HFFc6 (cell line): ENCODE data around the gene VEZT. TPM values are rescaled to one million over a fixed set of nuclear protein-coding genes. Genes with fewer than 3 reads are reported as not detected.
A peak's percentile ranks its signal among the peaks of the same experiment; 100 is the strongest.

ENCODE experiments used
- DNase-seq: peaks from one replicate; pipeline ENCODE4 v3.0.0-alpha.2; 2018
- H3K27ac Mint-ChIP-seq: 2 replicates; pipeline ENCODE4 v1.8.0; 2020; ENCODE audit warnings: mild to moderate bottlenecking, mixed read lengths
- H3K27me3 Mint-ChIP-seq: 2 replicates; pipeline ENCODE4 v1.8.0; 2021; ENCODE audit warnings: mild to moderate bottlenecking, moderate library complexity, mixed read lengths; ENCODE audit not compliant: insufficient read depth
- H3K36me3 Mint-ChIP-seq: 2 replicates; pipeline ENCODE4 v1.8.0; 2021; ENCODE audit warnings: low read depth, mixed read lengths
- H3K4me1 Mint-ChIP-seq: 2 replicates; pipeline ENCODE4 v1.8.0; 2020; ENCODE audit warnings: low read depth, mixed read lengths
- H3K4me3 Mint-ChIP-seq: 2 replicates; pipeline ENCODE4 v1.8.0; 2020; ENCODE audit warnings: mild to moderate bottlenecking, moderate library complexity, mixed read lengths
- H3K9me3 Mint-ChIP-seq: 2 replicates; pipeline ENCODE4 v1.8.0; 2020; ENCODE audit warnings: mild to moderate bottlenecking, mixed read lengths
- long read RNA-seq: library from polyadenylated mRNA; unstranded; transcript quantifications from one replicate; pipeline ENCODE4 v2.0.0, GENCODE V29; 2019
- total RNA-seq, 6 experiments: library from RNA; stranded (reverse); fragmentation: NEBNext Ultra II Directional; extraction: Animal tissue kit (Norgen Biotek cat#: 25700); gene quantifications; 2 replicates in 1 of 6; 3 replicates in 5 of 6; pipeline ENCODE4 v1.2.3, GENCODE V29; 2021
- TF ChIP-seq, protein P1 (sequence below): fragments of 200-600 bp; sonication (generic); IDR thresholded peaks from 2 replicates; pipeline ENCODE4 v1.5.0; 2021; ENCODE audit warnings: antibody characterized with exemption, mild to moderate bottlenecking

VEZT gene, protein sequence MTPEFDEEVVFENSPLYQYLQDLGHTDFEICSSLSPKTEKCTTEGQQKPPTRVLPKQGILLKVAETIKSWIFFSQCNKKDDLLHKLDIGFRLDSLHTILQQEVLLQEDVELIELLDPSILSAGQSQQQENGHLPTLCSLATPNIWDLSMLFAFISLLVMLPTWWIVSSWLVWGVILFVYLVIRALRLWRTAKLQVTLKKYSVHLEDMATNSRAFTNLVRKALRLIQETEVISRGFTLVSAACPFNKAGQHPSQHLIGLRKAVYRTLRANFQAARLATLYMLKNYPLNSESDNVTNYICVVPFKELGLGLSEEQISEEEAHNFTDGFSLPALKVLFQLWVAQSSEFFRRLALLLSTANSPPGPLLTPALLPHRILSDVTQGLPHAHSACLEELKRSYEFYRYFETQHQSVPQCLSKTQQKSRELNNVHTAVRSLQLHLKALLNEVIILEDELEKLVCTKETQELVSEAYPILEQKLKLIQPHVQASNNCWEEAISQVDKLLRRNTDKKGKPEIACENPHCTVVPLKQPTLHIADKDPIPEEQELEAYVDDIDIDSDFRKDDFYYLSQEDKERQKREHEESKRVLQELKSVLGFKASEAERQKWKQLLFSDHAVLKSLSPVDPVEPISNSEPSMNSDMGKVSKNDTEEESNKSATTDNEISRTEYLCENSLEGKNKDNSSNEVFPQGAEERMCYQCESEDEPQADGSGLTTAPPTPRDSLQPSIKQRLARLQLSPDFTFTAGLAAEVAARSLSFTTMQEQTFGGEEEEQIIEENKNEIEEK
- total RNA-seq, result 10 to 100 TPM; 61.8 to 69.0 (median 66.2) TPM
- long read RNA-seq, full-length matches to known transcripts, result 30 of 60 reads
- long read RNA-seq, partial matches to known transcripts, result 5 of 60 reads
- long read RNA-seq, other reads (novel, unspliced or antisense), result 25 of 60 reads

DNA sequence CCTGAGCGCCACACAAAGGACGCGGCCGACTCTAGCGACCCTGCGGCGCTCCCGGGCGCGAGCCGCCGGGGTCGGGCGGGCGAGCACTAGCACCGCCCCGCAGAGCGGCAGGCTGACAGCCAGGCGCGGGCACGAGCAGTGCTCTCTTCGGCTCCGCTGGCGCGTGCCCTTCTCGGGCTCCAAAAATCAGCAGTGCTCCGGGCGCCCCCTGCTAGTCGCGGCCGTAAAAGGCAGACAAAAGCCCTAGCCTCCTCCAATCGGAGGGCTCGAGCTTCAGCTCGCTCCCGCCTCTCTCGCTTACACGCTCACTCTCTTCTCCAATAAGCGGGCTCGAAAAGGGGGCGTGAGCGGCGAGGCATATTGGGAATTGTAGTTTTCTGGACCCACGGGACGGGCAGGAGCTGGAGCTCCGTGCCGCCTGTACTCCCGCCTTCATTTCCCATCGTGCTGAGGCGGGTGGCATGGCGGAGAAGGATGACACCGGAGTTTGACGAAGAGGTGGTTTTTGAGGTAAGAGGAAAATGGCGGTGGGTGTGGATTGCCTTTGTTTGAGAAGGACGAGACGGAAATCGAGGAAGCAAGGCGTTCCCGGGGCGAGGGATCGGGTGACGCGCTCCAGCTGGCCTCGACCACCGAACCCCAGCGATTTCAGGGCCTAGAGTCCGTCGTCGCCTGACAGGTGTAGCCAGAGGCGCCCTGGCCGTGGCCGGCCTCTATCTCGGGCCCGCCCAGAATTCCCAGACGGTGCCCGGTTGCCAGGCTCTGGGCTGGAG, at the start of gene VEZT, which contains the start of gene FGD6:
Gene VEZT, plus strand, starts transcription at position 431 of the 773 bp plus-strand sequence. Its CDS starts 44 bp downstream, at position 475.
Gene FGD6, minus strand, starts transcription at position 91 of the 773 bp plus-strand sequence. CDS start 227 bp downstream, outside the sequence.
- peak within 1 kb of the TSS; percentile 96 for H3K4me3 Mint-ChIP-seq
- TF ChIP-seq, protein P1, sequence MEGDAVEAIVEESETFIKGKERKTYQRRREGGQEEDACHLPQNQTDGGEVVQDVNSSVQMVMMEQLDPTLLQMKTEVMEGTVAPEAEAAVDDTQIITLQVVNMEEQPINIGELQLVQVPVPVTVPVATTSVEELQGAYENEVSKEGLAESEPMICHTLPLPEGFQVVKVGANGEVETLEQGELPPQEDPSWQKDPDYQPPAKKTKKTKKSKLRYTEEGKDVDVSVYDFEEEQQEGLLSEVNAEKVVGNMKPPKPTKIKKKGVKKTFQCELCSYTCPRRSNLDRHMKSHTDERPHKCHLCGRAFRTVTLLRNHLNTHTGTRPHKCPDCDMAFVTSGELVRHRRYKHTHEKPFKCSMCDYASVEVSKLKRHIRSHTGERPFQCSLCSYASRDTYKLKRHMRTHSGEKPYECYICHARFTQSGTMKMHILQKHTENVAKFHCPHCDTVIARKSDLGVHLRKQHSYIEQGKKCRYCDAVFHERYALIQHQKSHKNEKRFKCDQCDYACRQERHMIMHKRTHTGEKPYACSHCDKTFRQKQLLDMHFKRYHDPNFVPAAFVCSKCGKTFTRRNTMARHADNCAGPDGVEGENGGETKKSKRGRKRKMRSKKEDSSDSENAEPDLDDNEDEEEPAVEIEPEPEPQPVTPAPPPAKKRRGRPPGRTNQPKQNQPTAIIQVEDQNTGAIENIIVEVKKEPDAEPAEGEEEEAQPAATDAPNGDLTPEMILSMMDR, result peak; percentile 80
- peak within 1 kb of the TSS; percentile 96 for H3K27ac Mint-ChIP-seq
- no peaks in the 10 kb centered on the region for H3K9me3 Mint-ChIP-seq
- H3K4me1 Mint-ChIP-seq, result peaks cover 58% of the 10 kb centered on the region
- H3K27me3 Mint-ChIP-seq, result no peaks in the 10 kb centered on the region; the same call in 1 of the 2 replicates
- DNase-seq, result peak; percentile 99
- H3K36me3 Mint-ChIP-seq, result peaks cover 15% of the 10 kb centered on the region

DNA sequence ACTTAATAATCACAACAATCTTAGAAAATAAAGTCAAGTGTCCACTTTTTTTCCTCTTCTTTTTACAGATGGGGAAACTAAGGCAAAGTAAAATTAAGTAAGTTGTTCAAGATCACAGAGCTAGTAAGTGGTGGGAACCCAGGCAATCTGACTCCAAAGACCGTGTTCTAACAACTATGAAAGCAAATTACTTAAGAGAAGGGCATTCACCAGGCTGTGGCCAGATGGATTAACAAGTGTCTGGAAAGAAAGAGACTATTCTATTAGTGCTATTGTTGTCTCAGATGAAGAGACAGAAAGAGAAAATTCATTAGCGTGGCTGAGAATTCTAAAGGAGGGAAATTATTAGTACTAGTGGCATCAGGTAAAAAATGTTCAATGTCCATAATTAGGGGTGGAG, 48.9 kb upstream of the VEZT start:
- H3K4me1 Mint-ChIP-seq, result peaks cover 42% of the 10 kb centered on the region
- peaks cover 5% of the 10 kb centered on the region; the same call in 1 of the 2 replicates for H3K36me3 Mint-ChIP-seq
- TF ChIP-seq, protein P1, result no peak
- no peaks in the 10 kb centered on the region for H3K27me3 Mint-ChIP-seq
- H3K27ac Mint-ChIP-seq, result peak overlapping the region; percentile 84
- DNase-seq, result no peak
- H3K4me3 Mint-ChIP-seq, result no peak overlapping the region
- H3K9me3 Mint-ChIP-seq, result no peaks in the 10 kb centered on the region

DNA sequence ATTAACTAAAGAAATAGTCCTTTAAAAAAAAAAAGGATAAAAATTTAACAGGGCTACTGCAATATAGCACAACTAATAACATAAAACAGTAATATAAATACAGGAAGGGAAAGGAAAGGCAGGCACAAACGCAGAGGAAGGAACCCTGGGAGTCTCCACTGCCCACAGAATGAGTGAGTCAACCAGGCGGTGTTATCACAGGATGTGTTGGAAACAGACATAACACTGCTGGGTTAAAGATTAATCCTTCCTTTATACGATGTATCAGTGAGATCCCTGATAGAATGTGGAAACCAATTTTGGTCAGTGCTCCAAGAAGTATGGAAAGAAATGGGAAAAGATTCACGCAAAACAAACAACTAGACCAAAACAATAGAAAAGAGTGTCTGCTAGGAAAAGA, 48.2 kb upstream of the VEZT start:
- H3K4me1 Mint-ChIP-seq, result peaks cover 42% of the 10 kb centered on the region
- TF ChIP-seq, protein P1, result no peak
- peaks cover 5% of the 10 kb centered on the region; the same call in 1 of the 2 replicates for H3K36me3 Mint-ChIP-seq
- no peaks in the 10 kb centered on the region for H3K9me3 Mint-ChIP-seq
- DNase-seq, result peak; percentile 78
- H3K27me3 Mint-ChIP-seq, result no peaks in the 10 kb centered on the region; the same call in 1 of the 2 replicates
- H3K4me3 Mint-ChIP-seq, result 0 out of 2 replicates have a peak overlapping the region, but pooled peaks have one; percentile 2
- H3K27ac Mint-ChIP-seq, result peak overlapping the region; percentile 84

DNA sequence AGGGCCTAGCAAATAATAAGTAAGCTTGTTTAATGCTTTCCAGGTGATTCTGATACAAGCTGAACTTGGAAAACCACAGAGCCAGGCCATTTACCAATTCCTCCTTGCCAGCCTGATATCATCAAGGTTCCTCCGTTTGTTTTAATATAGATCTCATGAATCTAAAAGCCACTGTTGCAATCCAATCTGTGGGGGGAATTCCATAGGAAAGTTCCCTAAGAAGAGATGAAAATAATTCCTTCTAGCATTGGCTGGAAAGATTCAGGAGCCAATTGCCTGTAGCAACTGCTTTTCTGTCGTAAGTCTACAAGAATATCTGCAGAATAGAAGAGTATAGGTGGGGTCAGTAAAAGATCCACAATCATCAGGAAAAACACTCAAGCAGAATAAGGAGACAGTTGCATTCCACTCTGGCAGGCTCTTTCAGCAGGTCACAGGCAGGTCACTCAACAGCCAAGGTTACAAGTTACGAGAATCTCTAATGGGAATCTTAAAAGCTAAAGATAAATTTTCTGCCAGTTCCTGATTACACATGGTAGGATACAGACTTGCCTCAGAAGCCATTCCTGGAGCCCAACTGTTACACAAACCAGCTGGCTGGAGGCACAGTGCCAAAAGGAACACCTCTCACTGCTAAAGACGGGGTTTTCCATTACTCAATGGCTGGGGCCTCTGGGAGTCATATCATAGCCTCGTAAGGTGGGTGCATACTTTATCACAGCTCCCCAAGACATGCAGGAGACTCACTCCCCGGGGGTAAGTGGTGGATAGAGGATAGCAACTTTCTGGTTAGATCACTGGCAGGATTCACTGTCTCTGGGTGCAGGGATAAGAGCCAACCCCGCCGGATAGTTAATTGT, 44.0 kb upstream of the VEZT start:
- H3K27me3 Mint-ChIP-seq, result no peaks in the 10 kb centered on the region; the same call in 1 of the 2 replicates
- TF ChIP-seq, protein P1, result no peak
- no peaks in the 10 kb centered on the region for H3K9me3 Mint-ChIP-seq
- H3K4me1 Mint-ChIP-seq, result peaks cover 37% of the 10 kb centered on the region
- peak overlapping the region; percentile 0; the same call in 1 of the 2 replicates for H3K27ac Mint-ChIP-seq
- H3K4me3 Mint-ChIP-seq, result no peak overlapping the region
- peak; percentile 66 for DNase-seq
- peaks cover 5% of the 10 kb centered on the region; the same call in 1 of the 2 replicates for H3K36me3 Mint-ChIP-seq
